ENCODE data around the gene GPC4.

DNA sequence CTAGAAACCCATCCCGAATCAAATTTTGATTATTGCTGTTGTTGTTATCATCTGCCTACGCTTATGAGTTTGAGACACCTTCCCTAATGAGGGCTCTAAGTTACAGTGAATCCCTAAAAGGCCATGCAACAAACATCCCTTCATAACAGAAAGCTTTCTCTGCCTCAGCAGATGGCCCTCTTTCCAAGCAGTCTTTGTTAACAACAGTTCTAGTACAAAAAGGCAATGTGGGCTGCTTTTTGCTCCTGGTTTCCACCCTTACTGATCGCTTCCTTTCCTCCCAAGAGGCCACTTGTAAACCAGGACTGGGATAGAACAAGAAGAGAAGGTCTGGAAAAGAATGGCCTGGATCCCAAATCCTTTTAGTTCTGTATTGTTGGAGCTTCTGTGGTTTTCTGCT, 24.2 kb downstream of the GPC4 start:
- no peak for TF ChIP-seq REST (IDR thresholded peaks at IDR 0.05)
- TF ChIP-seq CTCF (IDR thresholded peaks at IDR 0.05; ENCODE audit: low read depth, low read length, missing input control) = no peak
- TF ChIP-seq MAX (IDR thresholded peaks at IDR 0.05) = no peak
- TF ChIP-seq SP1 (IDR thresholded peaks at IDR 0.05) = no peak
- TF ChIP-seq RAD21 (IDR thresholded peaks at IDR 0.05) = no peak
- TF ChIP-seq YY1 (IDR thresholded peaks at IDR 0.05) = no peak
